HFFc6 (cell line): ENCODE measurements around the gene FAM13A. TPM values are rescaled to one million over a fixed set of nuclear protein-coding genes. Genes with fewer than 3 reads are reported as not detected.

Experiments
- DNase-seq: peaks from one replicate; pipeline ENCODE4 v3.0.0-alpha.2; 2018
- H3K27ac Mint-ChIP-seq: 2 replicates; pipeline ENCODE4 v1.8.0; 2020; ENCODE audit warnings: mild to moderate bottlenecking, mixed read lengths
- H3K27me3 Mint-ChIP-seq: 2 replicates; pipeline ENCODE4 v1.8.0; 2021; ENCODE audit warnings: mild to moderate bottlenecking, moderate library complexity, mixed read lengths; ENCODE audit not compliant: insufficient read depth
- H3K36me3 Mint-ChIP-seq: 2 replicates; pipeline ENCODE4 v1.8.0; 2021; ENCODE audit warnings: low read depth, mixed read lengths
- H3K4me1 Mint-ChIP-seq: 2 replicates; pipeline ENCODE4 v1.8.0; 2020; ENCODE audit warnings: low read depth, mixed read lengths
- H3K4me3 Mint-ChIP-seq: 2 replicates; pipeline ENCODE4 v1.8.0; 2020; ENCODE audit warnings: mild to moderate bottlenecking, moderate library complexity, mixed read lengths
- H3K9me3 Mint-ChIP-seq: 2 replicates; pipeline ENCODE4 v1.8.0; 2020; ENCODE audit warnings: mild to moderate bottlenecking, mixed read lengths
- total RNA-seq, 6 experiments: library from RNA; stranded (reverse); fragmentation: NEBNext Ultra II Directional; extraction: Animal tissue kit (Norgen Biotek cat#: 25700); gene quantifications; 2 replicates in 1 of 6; 3 replicates in 5 of 6; pipeline ENCODE4 v1.2.3, GENCODE V29; 2021
- TF ChIP-seq, protein P1 (sequence below): fragments of 200-600 bp; sonication (generic); IDR thresholded peaks from 2 replicates; pipeline ENCODE4 v1.5.0; 2021; ENCODE audit warnings: antibody characterized with exemption, mild to moderate bottlenecking

Gene FAM13A
- total RNA-seq, 6 experiments from 2014 or later = 8.0 to 11.2 (median 9.7) TPM

DNA sequence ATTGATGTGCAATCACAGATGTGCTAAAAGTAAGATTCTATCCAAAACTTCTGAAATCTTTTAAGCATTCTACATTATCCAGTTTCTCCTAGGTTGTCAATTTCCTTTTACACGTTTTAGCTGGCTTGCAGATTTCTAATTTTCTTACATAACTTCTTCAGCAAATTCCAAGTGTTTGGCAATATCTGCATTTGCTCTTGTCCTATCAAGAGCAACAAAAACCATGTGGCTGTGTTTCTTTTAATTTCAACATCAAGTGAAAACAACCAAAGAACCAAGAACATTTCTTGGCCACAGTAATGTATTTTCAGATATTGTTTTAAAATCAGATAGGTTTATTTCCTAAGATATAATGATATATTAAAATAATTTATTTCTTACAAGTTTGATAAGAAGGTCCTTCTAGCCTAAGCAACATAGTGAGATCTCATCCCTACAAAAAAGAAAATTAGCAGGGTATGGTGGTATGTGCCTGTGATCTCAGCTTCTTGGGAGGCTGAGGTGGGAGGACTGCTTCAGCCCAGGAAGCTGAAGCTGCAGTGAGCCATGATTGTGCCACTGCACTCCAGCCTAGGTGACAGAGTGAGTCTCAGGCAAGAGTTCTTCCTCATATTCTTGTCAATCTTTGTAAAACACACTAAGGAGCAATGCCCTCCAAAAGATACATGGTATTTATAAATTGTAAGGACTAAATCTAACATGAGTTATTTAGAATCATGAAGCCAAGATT lies 228.0 kb downstream of the FAM13A start:
- no peaks in the 10 kb centered on the region for H3K36me3 Mint-ChIP-seq
- no peak overlapping the region for H3K27ac Mint-ChIP-seq
- peaks cover 4% of the 10 kb centered on the region; the same call in 1 of the 2 replicates for H3K4me1 Mint-ChIP-seq
- no peak overlapping the region for H3K4me3 Mint-ChIP-seq
- DNase-seq = no peak
- no peaks in the 10 kb centered on the region for H3K27me3 Mint-ChIP-seq
- TF ChIP-seq, protein P1, sequence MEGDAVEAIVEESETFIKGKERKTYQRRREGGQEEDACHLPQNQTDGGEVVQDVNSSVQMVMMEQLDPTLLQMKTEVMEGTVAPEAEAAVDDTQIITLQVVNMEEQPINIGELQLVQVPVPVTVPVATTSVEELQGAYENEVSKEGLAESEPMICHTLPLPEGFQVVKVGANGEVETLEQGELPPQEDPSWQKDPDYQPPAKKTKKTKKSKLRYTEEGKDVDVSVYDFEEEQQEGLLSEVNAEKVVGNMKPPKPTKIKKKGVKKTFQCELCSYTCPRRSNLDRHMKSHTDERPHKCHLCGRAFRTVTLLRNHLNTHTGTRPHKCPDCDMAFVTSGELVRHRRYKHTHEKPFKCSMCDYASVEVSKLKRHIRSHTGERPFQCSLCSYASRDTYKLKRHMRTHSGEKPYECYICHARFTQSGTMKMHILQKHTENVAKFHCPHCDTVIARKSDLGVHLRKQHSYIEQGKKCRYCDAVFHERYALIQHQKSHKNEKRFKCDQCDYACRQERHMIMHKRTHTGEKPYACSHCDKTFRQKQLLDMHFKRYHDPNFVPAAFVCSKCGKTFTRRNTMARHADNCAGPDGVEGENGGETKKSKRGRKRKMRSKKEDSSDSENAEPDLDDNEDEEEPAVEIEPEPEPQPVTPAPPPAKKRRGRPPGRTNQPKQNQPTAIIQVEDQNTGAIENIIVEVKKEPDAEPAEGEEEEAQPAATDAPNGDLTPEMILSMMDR = no peak
- no peaks in the 10 kb centered on the region for H3K9me3 Mint-ChIP-seq

DNA sequence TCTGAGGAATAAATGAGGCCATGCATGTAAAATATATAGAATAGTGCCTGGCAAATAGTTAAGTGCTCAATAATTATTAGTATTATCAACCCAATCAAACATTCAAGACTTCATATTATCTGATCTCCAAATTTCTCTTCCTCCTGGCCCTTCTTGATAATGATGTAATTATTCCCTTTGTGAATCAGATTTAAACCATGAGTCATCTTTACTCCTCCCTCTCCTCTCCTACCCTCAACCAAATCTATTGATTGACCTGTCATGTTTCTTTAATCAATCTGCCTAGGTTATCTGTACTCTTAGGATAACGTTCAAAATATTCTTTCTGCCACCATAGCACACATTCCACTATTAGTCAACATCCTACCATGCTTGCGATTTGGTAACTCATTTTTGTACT lies 229.5 kb downstream of the FAM13A start:
- no peaks in the 10 kb centered on the region; the same call in 1 of the 2 replicates for H3K27me3 Mint-ChIP-seq
- no peaks in the 10 kb centered on the region for H3K9me3 Mint-ChIP-seq
- H3K27ac Mint-ChIP-seq = no peak overlapping the region
- no peak for DNase-seq
- H3K4me3 Mint-ChIP-seq = no peak overlapping the region
- peaks cover 19% of the 10 kb centered on the region for H3K4me1 Mint-ChIP-seq
- no peaks in the 10 kb centered on the region for H3K36me3 Mint-ChIP-seq
- TF ChIP-seq, protein P1 = no peak

DNA sequence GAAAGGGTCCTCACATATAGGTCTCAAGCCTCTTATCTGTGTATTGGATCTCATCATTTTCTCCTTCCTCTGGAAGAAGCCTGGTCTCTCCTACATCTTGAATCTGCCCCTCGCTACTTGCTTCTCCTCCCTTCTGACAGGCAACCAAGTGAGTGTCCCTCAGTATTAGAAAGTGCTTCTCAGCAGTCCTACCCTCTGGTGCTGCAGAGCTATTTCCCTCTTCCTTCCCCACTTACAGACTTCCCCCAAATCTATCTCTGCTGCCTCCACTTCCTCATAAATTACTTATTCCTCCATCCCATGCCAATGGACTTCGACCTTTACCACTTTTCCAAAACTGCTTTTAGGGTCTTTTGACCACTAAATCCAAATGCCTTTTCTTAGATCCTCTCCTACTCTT lies 230.2 kb downstream of the FAM13A start:
- Mint-ChIP-seq H3K36me3 (no peaks in the 10 kb centered on the region), H3K4me1 (peaks cover 26% of the 10 kb centered on the region), H3K27me3 (no peaks in the 10 kb centered on the region; the same call in 1 of the 2 replicates), H3K27ac (no peak overlapping the region), H3K9me3 (no peaks in the 10 kb centered on the region), H3K4me3 (no peak overlapping the region)
- DNase-seq = no peak
- TF ChIP-seq, protein P1 = no peak

DNA sequence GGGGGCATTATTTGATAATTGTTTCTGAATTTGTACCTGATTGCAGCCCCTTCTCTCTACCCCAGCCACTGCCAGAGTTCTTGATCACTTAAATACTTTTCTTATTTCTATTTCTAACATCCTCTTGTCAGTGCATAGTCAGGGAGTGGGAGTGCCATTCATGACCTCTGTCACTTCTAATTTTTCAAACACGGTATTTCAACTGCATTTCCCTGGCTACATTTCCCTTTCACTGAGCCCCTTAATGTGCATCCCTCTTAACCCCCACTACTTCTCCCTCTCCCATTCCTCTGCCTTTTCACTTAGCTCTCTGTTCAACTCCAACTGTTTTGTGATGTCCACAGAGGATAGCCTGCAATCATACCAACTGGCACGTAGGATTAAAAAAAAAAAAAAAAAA lies 231.1 kb downstream of the FAM13A start:
- Mint-ChIP-seq H3K9me3 (no peaks in the 10 kb centered on the region), H3K27me3 (no peaks in the 10 kb centered on the region; the same call in 1 of the 2 replicates), H3K27ac (no peak overlapping the region), H3K36me3 (no peaks in the 10 kb centered on the region), H3K4me1 (peaks cover 31% of the 10 kb centered on the region), H3K4me3 (no peak overlapping the region)
- DNase-seq = no peak
- TF ChIP-seq, protein P1 = no peak

DNA sequence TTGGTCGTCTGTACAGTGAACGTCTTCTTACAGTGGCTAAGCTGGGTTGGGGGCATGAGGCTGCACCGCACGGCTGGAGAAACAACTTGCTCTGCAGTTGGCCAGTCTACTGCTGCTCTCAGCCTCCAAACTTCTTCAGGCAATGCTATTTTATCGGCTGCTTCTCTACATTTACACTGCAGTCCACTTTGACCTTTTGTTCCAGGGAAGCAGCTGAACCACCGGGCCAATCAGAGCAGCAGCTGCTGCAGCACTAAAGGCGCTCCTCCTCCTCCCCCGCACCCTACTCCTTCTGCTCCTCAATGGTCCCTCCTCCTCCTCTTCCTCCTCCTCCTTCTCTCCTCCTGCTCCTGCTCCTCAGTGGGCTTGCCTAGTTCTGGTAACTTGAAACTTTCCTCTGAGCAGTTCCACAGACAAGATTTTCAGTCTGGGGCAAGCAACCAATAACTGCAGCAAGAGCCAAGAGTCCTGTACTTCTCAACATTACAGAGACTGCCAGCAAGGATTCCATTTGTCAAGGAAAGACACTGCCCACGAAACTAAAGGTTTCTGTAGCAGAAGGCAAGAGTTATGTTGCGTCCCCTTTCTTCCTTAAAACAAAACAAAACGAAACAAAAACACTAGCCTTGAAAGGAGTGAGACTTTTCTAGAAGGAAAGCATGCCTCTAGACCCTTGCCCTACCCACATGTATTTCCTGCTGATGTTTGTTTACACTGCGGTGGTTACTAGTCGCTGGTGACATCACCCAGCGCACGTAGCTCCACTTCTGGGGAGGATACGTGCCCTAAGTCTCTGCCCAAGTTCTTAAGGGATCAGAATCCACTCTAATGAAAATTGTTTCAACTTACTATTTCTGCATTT lies 233.7 kb downstream of the FAM13A start:
- no peaks in the 10 kb centered on the region for H3K36me3 Mint-ChIP-seq
- no peaks in the 10 kb centered on the region for H3K9me3 Mint-ChIP-seq
- H3K4me1 Mint-ChIP-seq = peaks cover 58% of the 10 kb centered on the region
- no peaks in the 10 kb centered on the region; the same call in 1 of the 2 replicates for H3K27me3 Mint-ChIP-seq
- peak; percentile 88 for DNase-seq
- TF ChIP-seq, protein P1 = no peak
- peak overlapping the region; percentile 92 for H3K4me3 Mint-ChIP-seq
- peak overlapping the region; percentile 98 for H3K27ac Mint-ChIP-seq
